ENCODE measurements around the gene SDCBP2.
A peak's percentile ranks its signal among the peaks of the same experiment; 100 is the strongest.

Gene SDCBP2

DNA sequence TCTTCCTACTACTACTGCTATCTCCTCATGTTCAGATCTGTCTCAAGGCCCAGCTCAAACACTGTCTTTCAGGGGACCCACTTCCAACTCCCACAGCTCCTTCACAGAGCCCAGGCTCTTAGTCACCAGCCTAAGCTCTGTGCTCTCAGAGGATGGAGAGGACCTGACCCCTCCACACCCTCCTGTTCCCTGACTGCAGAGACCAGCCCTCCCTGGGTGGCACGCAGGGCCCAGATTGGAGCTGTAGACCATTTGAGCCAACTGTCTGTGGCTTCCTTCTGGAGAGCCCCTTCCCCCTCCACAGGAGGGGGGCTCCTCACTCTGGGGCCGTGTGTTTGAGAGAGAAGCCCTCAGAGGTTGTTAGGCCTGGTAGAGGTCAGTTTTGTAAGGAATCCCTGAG lies 53.0 kb downstream of the SDCBP2 start:
- TF ChIP-seq, protein P1, sequence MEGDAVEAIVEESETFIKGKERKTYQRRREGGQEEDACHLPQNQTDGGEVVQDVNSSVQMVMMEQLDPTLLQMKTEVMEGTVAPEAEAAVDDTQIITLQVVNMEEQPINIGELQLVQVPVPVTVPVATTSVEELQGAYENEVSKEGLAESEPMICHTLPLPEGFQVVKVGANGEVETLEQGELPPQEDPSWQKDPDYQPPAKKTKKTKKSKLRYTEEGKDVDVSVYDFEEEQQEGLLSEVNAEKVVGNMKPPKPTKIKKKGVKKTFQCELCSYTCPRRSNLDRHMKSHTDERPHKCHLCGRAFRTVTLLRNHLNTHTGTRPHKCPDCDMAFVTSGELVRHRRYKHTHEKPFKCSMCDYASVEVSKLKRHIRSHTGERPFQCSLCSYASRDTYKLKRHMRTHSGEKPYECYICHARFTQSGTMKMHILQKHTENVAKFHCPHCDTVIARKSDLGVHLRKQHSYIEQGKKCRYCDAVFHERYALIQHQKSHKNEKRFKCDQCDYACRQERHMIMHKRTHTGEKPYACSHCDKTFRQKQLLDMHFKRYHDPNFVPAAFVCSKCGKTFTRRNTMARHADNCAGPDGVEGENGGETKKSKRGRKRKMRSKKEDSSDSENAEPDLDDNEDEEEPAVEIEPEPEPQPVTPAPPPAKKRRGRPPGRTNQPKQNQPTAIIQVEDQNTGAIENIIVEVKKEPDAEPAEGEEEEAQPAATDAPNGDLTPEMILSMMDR (IDR thresholded peaks at IDR 0.05; ENCODE audit: unreplicated experiment in 3 of 3) = no peak
- Mint-ChIP-seq H3K9me3 (no peaks in the 10 kb centered on the region), H3K27ac (no peak overlapping the region), H3K36me3 (ENCODE audit: low read depth) (no peaks in the 10 kb centered on the region), H3K27me3 (ENCODE audit: low read depth) (peaks cover 4% of the 10 kb centered on the region), H3K4me3 (no peak overlapping the region), H3K4me1 (peaks cover 26% of the 10 kb centered on the region)

DNA sequence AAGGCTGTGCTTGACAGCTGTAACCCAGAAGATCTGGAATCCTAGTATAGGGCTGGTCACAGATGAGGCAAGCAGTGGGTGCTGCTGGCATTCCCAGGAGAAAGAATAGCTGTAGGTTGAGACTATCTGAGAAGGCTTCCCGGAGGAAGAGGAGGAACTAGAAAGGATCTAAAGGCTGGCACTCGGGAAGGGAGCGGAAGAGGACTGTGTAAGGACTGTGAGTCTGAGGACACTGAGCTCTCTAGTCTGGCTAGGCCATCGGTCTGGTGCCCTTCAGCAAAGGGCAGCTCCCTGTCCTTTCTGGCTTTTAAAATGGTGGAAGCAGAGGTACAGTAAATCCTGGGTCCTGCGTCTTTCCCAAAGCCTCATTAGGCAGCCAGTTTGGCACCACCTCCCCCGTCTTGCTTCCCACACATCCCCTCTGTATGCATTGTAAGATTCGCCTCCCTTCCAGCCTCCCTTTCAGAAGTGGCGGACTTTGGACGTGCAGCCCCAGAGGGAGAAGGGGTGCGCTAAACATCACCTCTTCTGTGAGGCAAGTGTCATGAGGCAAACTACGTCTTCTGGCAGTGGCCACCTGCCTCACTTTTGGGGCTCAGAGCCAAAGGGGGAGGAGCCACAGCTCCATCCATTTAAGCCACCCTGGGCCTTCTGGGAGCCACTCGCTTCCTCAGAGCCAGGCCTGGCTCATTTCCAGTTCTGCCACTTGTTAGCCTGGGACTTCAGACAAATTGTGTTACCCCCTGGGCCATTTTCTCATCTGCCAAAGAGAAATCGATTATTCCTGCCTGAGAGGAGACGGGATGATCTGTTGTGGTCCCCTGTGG lies 54.2 kb downstream of the SDCBP2 start:
- H3K9me3 Mint-ChIP-seq = no peaks in the 10 kb centered on the region
- H3K27ac Mint-ChIP-seq = no peak overlapping the region
- H3K4me1 Mint-ChIP-seq = peaks cover 26% of the 10 kb centered on the region
- H3K27me3 Mint-ChIP-seq (ENCODE audit: low read depth) = peaks cover 4% of the 10 kb centered on the region
- no peak overlapping the region for H3K4me3 Mint-ChIP-seq
- TF ChIP-seq, protein P1 (IDR thresholded peaks at IDR 0.05; ENCODE audit: unreplicated experiment in 3 of 3) = no peak
- H3K36me3 Mint-ChIP-seq (ENCODE audit: low read depth) = no peaks in the 10 kb centered on the region

DNA sequence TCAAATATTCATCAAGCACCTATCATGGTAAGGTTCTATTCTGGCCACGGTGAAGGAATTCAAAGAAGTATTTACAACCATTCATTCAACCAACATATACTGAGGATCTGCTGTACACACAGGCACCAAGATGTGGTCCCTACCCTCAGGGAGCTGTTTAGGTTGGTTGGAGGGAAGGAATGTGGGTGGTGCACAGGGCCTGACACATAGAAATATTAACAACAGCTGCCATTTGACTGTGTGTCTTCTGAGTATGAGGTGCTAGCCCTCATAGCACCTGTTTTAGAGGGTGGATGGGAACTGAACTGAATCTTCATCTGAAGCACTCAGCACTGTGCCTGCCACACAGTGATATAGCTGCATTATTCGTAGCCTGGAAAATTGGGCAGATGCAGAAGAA lies 55.6 kb downstream of the SDCBP2 start:
- Mint-ChIP-seq H3K4me1 (peaks cover 29% of the 10 kb centered on the region), H3K27ac (peak overlapping the region in 1 of 3 experiments; percentile 50), H3K9me3 (no peaks in the 10 kb centered on the region), H3K27me3 (ENCODE audit: low read depth) (peaks cover 8% of the 10 kb centered on the region), H3K36me3 (ENCODE audit: low read depth) (no peaks in the 10 kb centered on the region), H3K4me3 (no peak overlapping the region)
- TF ChIP-seq, protein P1 (IDR thresholded peaks at IDR 0.05; ENCODE audit: unreplicated experiment in 3 of 3) = no peak

- TF ChIP-seq, protein P1 (IDR thresholded peaks at IDR 0.05; ENCODE audit: unreplicated experiment in 3 of 3) = no peak
- H3K27me3 Mint-ChIP-seq (ENCODE audit: low read depth) = peaks cover 8% of the 10 kb centered on the region
- H3K4me1 Mint-ChIP-seq = peaks cover 33% of the 10 kb centered on the region
- H3K36me3 Mint-ChIP-seq (ENCODE audit: low read depth) = no peaks in the 10 kb centered on the region
- H3K27ac Mint-ChIP-seq = no peak overlapping the region
- H3K9me3 Mint-ChIP-seq = no peaks in the 10 kb centered on the region
- H3K4me3 Mint-ChIP-seq = no peak overlapping the region
Measured at GRCh38 chr20:1272368-1273100, 56.4 kb downstream of the SDCBP2 start.

DNA sequence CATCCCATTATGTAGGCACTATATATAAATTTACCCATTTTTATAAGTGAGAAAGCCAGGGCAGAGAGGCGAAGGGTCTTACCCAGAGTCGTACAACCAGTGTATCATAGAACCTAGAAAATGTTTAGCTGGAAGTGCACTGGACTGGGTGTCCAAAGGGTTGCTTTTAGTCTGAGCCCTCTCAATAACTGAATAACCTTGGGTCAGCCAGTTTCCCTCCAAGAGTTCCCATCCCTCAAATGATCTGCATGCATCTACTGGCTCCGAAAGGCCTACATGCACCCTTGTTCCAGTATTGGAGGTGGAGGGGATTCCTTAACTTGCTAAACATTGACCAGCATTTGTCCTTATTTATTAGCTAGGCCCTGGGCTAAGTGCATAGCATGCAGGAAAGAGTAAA lies 59.1 kb downstream of the SDCBP2 start:
- Mint-ChIP-seq H3K4me3 (no peak overlapping the region), H3K36me3 (ENCODE audit: low read depth) (no peaks in the 10 kb centered on the region), H3K27ac (peak overlapping the region in 1 of 3 experiments; percentile 39), H3K9me3 (no peaks in the 10 kb centered on the region), H3K4me1 (peaks cover 51% of the 10 kb centered on the region), H3K27me3 (ENCODE audit: low read depth) (peaks cover 8% of the 10 kb centered on the region)
- TF ChIP-seq, protein P1 (IDR thresholded peaks at IDR 0.05; ENCODE audit: unreplicated experiment in 3 of 3) = no peak
